ENCODE measurements around the gene ASCL5.

DNA sequence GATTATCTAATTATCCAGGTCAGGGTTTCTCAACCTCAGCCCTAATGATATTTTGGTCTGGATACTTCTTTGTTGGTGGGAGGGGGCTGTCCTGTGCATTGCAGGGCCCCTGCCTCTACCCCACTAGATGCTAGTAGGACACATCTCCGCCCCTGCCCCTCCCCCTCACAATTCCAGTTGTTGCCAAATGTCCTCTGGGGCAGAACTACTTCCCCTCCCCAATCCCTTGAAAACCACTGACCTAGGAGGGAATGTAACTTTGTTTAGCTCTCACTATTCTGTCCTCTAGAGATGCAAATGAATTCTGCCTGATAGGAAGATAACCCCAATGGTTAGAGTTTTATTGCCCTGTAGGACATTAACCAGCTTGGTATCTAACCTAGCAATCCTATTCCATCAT lies 22.8 kb downstream of the ASCL5 start:
- TF ChIP-seq, protein P1, sequence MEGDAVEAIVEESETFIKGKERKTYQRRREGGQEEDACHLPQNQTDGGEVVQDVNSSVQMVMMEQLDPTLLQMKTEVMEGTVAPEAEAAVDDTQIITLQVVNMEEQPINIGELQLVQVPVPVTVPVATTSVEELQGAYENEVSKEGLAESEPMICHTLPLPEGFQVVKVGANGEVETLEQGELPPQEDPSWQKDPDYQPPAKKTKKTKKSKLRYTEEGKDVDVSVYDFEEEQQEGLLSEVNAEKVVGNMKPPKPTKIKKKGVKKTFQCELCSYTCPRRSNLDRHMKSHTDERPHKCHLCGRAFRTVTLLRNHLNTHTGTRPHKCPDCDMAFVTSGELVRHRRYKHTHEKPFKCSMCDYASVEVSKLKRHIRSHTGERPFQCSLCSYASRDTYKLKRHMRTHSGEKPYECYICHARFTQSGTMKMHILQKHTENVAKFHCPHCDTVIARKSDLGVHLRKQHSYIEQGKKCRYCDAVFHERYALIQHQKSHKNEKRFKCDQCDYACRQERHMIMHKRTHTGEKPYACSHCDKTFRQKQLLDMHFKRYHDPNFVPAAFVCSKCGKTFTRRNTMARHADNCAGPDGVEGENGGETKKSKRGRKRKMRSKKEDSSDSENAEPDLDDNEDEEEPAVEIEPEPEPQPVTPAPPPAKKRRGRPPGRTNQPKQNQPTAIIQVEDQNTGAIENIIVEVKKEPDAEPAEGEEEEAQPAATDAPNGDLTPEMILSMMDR (IDR thresholded peaks at IDR 0.05) = no peak
- TF ChIP-seq POLR2A (IDR thresholded peaks at IDR 0.05) = no peak
